ENCODE data around the gene LRBA. TPM values are rescaled to one million over a fixed set of nuclear protein-coding genes. Genes with fewer than 3 reads are reported as not detected.
A peak's percentile ranks its signal among the peaks of the same experiment; 100 is the strongest.

LRBA gene
- total and polyA plus RNA-seq, 8 donors: 43.3 to 62.5 (median 52.3) TPM

DNA sequence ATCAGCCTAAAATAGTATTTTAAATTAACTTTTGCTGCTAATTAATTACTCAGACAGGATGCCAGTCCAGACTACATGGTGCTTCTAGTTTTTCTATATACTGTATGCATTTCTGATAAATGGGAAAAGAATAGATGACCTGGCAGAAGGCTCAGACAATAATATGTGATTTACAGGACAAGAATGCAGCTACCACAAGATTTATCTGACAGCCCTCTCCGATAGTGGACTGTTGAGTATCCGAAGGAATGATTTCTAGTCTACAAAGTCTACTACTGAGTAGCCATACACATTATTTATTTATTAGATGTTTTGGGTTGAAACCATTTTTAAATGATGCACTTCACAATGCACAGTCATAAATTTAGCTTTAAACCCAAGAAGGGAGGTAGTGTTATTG, 220.4 kb downstream of the LRBA start:
- TF ChIP-seq, protein P1, sequence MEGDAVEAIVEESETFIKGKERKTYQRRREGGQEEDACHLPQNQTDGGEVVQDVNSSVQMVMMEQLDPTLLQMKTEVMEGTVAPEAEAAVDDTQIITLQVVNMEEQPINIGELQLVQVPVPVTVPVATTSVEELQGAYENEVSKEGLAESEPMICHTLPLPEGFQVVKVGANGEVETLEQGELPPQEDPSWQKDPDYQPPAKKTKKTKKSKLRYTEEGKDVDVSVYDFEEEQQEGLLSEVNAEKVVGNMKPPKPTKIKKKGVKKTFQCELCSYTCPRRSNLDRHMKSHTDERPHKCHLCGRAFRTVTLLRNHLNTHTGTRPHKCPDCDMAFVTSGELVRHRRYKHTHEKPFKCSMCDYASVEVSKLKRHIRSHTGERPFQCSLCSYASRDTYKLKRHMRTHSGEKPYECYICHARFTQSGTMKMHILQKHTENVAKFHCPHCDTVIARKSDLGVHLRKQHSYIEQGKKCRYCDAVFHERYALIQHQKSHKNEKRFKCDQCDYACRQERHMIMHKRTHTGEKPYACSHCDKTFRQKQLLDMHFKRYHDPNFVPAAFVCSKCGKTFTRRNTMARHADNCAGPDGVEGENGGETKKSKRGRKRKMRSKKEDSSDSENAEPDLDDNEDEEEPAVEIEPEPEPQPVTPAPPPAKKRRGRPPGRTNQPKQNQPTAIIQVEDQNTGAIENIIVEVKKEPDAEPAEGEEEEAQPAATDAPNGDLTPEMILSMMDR (IDR thresholded peaks at IDR 0.05): no peak
- intact Hi-C loops (cut with DNase I): no loop called here
- DNase-seq: no peak
- ATAC-seq: no peak
- Histone ChIP-seq H3K27ac (no peak overlapping the region), H3K4me1 (no peaks in the 10 kb centered on the region), H3K9me3 (no peaks in the 10 kb centered on the region), H3K27me3 (no peaks in the 10 kb centered on the region), H3K4me3 (no peak overlapping the region), H3K36me3 (no peaks in the 10 kb centered on the region)

DNA sequence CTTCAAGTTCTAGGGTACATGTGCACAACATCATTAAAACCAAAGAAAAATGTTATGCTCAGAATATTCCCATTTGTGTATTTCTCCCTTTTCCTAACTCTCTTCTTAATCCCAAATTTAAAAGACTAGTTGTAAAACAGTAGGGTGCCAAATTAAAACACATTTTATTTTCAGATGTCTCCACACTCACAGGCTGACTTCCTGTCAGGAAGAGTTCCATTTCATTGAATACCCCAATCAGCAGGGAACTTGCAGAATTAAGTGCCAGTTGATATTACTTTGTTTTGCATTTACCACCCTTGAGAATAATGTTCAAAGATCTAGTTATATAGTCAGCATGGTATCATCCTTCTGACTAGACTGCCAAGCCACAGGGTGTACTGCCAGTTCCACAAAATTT, 225.2 kb downstream of the LRBA start:
- TF ChIP-seq, protein P1 (IDR thresholded peaks at IDR 0.05): no peak
- Histone ChIP-seq H3K27me3 (no peaks in the 10 kb centered on the region), H3K36me3 (no peaks in the 10 kb centered on the region), H3K4me1 (no peaks in the 10 kb centered on the region), H3K27ac (no peak overlapping the region), H3K4me3 (no peak overlapping the region), H3K9me3 (no peaks in the 10 kb centered on the region)
- ATAC-seq (no peak), DNase-seq (no peak)
- intact Hi-C loops (cut with DNase I): no loop called here

DNA sequence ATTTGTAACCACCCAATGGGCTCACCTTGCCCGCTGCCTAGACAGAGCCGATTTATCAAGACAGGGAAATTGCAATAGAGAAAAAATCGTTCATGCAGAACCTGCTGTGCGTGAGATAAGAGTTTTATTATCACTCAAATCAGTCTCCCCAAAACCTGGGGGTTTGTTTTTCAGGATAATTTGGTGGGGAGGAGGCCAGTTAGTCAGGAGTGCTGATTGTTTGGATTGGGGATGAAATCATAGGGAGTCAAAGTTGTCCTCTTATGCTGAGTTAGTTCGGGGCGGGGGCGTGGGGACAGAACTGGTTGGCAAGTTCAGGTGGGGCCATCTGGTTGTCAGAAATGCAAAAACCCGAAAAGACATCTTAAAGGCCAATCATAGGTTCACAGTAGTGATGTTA, 230.1 kb downstream of the LRBA start:
- H3K4me3 ChIP-seq: no peak overlapping the region
- no peak overlapping the region for H3K27ac ChIP-seq
- DNase-seq: no peak
- H3K9me3 ChIP-seq: no peaks in the 10 kb centered on the region
- TF ChIP-seq, protein P1 (IDR thresholded peaks at IDR 0.05): no peak
- no peak for ATAC-seq
- H3K4me1 ChIP-seq: no peaks in the 10 kb centered on the region
- intact Hi-C loops (cut with DNase I): no loop called here
- H3K27me3 ChIP-seq: no peaks in the 10 kb centered on the region
- H3K36me3 ChIP-seq: no peaks in the 10 kb centered on the region

DNA sequence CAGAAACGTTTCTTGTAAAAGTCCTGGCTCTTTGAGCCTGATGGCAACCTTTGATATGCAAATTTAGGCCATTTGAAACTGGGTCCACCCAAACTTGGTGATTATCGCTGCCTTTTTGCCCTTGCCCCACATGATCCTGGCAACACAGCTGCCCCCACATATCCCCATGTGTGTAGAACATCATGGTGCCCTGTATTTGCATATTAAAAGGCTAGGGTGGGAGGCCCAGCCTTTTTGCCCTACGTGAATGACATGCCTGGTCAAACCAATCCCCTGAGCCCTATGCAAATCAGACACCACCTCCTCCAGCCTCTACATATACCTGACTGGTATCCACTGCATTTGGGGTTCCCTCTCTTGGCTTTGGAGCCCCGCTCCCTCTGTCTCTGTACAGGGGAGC, 230.8 kb downstream of the LRBA start:
- intact Hi-C loops (cut with DNase I): no loop called here
- TF ChIP-seq, protein P1 (IDR thresholded peaks at IDR 0.05): no peak
- no peak for DNase-seq
- Histone ChIP-seq H3K27ac (no peak overlapping the region), H3K4me3 (no peak overlapping the region), H3K4me1 (no peaks in the 10 kb centered on the region), H3K36me3 (no peaks in the 10 kb centered on the region), H3K27me3 (no peaks in the 10 kb centered on the region), H3K9me3 (no peaks in the 10 kb centered on the region)
- ATAC-seq: no peak

DNA sequence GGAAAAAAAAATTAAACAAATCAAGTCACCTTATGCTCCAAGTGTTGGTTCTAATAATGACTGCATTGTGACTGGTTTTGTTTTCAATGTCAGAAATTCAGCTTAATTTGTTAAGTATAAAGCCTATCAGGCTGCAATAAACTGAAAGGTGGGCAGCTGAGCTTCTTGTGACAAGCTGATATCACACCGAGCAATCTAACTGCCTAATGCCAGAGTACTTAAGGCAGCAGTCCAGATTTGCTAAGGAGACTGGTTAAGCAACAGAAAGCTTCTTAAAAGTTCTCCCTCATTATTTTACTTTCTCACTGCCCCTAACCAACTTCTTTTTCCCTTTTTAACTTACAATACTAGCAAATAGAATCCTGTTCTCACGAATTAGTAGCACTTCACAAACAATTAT, 232.2 kb downstream of the LRBA start:
- no peak overlapping the region for H3K27ac ChIP-seq
- H3K4me3 ChIP-seq: no peak overlapping the region
- no peaks in the 10 kb centered on the region for H3K4me1 ChIP-seq
- no peaks in the 10 kb centered on the region for H3K36me3 ChIP-seq
- DNase-seq (peak in 1 of 4 donors; percentile 22), ATAC-seq (no peak)
- no peaks in the 10 kb centered on the region for H3K27me3 ChIP-seq
- H3K9me3 ChIP-seq: no peaks in the 10 kb centered on the region
- intact Hi-C loops (cut with DNase I): no loop called here
- TF ChIP-seq, protein P1 (IDR thresholded peaks at IDR 0.05): no peak
